HL-60 (cell line): Measurements from ENCODE around the gene CRELD2.

Source experiments
- CTCF ChIP-seq: IDR thresholded peaks from one replicate; pipeline ENCODE4 v1.5.1; 2011; ENCODE audit warnings: low read length, control low read depth, inconsistent platforms; ENCODE audit not compliant: insufficient read depth
- POLR2AphosphoS5 ChIP-seq: IDR thresholded peaks from 2 replicates; pipeline ENCODE4 v1.6.1; 2012; ENCODE audit warnings: low read depth
- REST ChIP-seq: IDR thresholded peaks from 2 replicates; pipeline ENCODE4 v1.6.1; 2012; ENCODE audit warnings: low read depth; ENCODE audit not compliant: insufficient replicate concordance

GRCh38 chr22:49918911-49919881 is 762 bp downstream of the CRELD2 start:
- TF ChIP-seq CTCF, result no peak
- no peak for TF ChIP-seq POLR2AphosphoS5
- no peak for TF ChIP-seq REST
